C4-2B (cell line): ENCODE results near the gene RTN4.

Experiments
- CTCF ChIP-seq: fragments of 450-650 bp; conservative IDR thresholded peaks from 2 replicates; pipeline ENCODE4 v1.5.1; 2017; ENCODE audit warnings: mild to moderate bottlenecking
- ZFX ChIP-seq: fragments of 450-650 bp; IDR thresholded peaks from 2 replicates; pipeline ENCODE4 v1.6.1; 2017

- no peak for TF ChIP-seq CTCF
- no peak for TF ChIP-seq ZFX
These were observed 40.1 kb downstream of the RTN4 start for GRCh38 chr2:55010149-55010591.
